ENCODE results near the gene ITM2C.

ITM2C gene

GRCh38 chr2:230852113-230852512, 12.6 kb upstream of the ITM2C start:
- no peak for ATAC-seq

GRCh38 chr2:230861552-230862255, 3.0 kb upstream of the ITM2C start:
- peak in 1 of 2 donors; percentile 8 for ATAC-seq

GRCh38 chr2:230862292-230862691, 2.5 kb upstream of the ITM2C start:
- ATAC-seq: no peak

GRCh38 chr2:230863031-230863430, 1.7 kb upstream of the ITM2C start:
- no peak for ATAC-seq

- ATAC-seq: no peak
Measured at GRCh38 chr2:230863442-230864121, 1.2 kb upstream of the ITM2C start.

- ATAC-seq: no peak
Measured at GRCh38 chr2:230864122-230864604, 579 bp upstream of the ITM2C start.

- ATAC-seq: no peak
Measured at GRCh38 chr2:230865307-230865765, 594 bp downstream of the ITM2C start.

GRCh38 chr2:230865766-230866755, 1.3 kb downstream of the ITM2C start:
- ATAC-seq: no peak

GRCh38 chr2:230866756-230867523, 2.2 kb downstream of the ITM2C start:
- ATAC-seq: no peak

GRCh38 chr2:230868161-230868946, 3.6 kb downstream of the ITM2C start:
- ATAC-seq: no peak

- ATAC-seq: no peak
Measured at GRCh38 chr2:230868947-230869913, 4.5 kb downstream of the ITM2C start.

- ATAC-seq: no peak
Measured at GRCh38 chr2:230869914-230870543, 5.3 kb downstream of the ITM2C start.

- no peak for ATAC-seq
Measured at GRCh38 chr2:230870544-230871360, 6.0 kb downstream of the ITM2C start.

- ATAC-seq: no peak
Measured at GRCh38 chr2:230871361-230872150, 6.8 kb downstream of the ITM2C start.

- ATAC-seq: no peak
Measured at GRCh38 chr2:230872151-230872967, 7.6 kb downstream of the ITM2C start.

GRCh38 chr2:230872968-230873660, 8.4 kb downstream of the ITM2C start:
- ATAC-seq: peak; percentile 65 to 70
